IMR-90 (cell line): ENCODE results near the gene USP25. TPM values are rescaled to one million over a fixed set of nuclear protein-coding genes. Genes with fewer than 3 reads are reported as not detected.

Source experiments
- ATAC-seq: fragments of 200-7000 bp; cut with Tn5 transposase; 2 replicates; pipeline ENCODE4 v1.9.1; 2020; ENCODE audit warnings: low read depth, mild to moderate bottlenecking, moderate library complexity
- BruUV-seq: library from RNA; stranded (reverse); fragments of 400-500 nt; replicated peaks from 2 replicates; lab custom pipeline; 2021; lab: Mats Ljungman, UMichigan
- CTCF ChIA-PET: fragments of 300-600 bp; formaldehyde crosslinking; extraction: SDS; loops from one replicate; lab custom pipeline; 2021; ENCODE audit warnings: antibody characterized with exemption; lab: Yijun Ruan, JAX
- POLR2A ChIA-PET: fragments of 300-600 bp; sonication (Branson Sonifier 250); formaldehyde crosslinking; loops from one replicate; lab custom pipeline; 2022; ENCODE audit warnings: antibody characterized with exemption; ENCODE audit not compliant: unreplicated experiment; lab: Charles Lee
- DNase-seq: peaks from one replicate; pipeline ENCODE4 v3.0.0; 2013
- H2AFZ ChIP-seq: replicated peaks from 2 replicates; pipeline ENCODE3; 2013; ENCODE audit warnings: low read length, mild to moderate bottlenecking; ENCODE audit not compliant: poor library complexity
- H2AK5ac ChIP-seq: 2 replicates; pipeline ENCODE4 v1.6.1; 2013; ENCODE audit warnings: low read depth, low read length, inconsistent platforms
- H2AK9ac ChIP-seq: replicated peaks from 2 replicates; pipeline ENCODE3; 2013; ENCODE audit warnings: mild to moderate bottlenecking, low read depth, low read length, moderate library complexity; ENCODE audit not compliant: poor library complexity
- H2BK120ac ChIP-seq: 2 replicates; pipeline ENCODE4 v1.6.1; 2013; ENCODE audit warnings: low read depth, low read length, inconsistent platforms
- H2BK15ac ChIP-seq: 3 replicates; pipeline ENCODE4 v1.6.1; 2013; ENCODE audit warnings: low read depth, low read length, inconsistent platforms
- H2BK20ac ChIP-seq: 2 replicates; pipeline ENCODE4 v1.6.1; 2013; ENCODE audit warnings: low read depth, mild to moderate bottlenecking, inconsistent platforms, low read length, moderate library complexity
- H2BK5ac ChIP-seq: 2 replicates; pipeline ENCODE4 v1.6.1; 2013; ENCODE audit warnings: mild to moderate bottlenecking, low read depth, low read length, inconsistent platforms; ENCODE audit not compliant: poor library complexity, severe bottlenecking
- H3K14ac ChIP-seq: replicated peaks from 2 replicates; pipeline ENCODE4 v1.6.1; 2013; ENCODE audit warnings: low read depth, low read length, inconsistent platforms
- H3K18ac ChIP-seq: 2 replicates; pipeline ENCODE4 v1.6.1; 2013; ENCODE audit warnings: low read depth, low read length, control low read depth
- H3K23ac ChIP-seq: 2 replicates; pipeline ENCODE4 v1.6.1; 2013; ENCODE audit warnings: low read depth, low read length, inconsistent platforms
- H3K27ac ChIP-seq: 2 replicates; pipeline ENCODE4 v1.5.1; 2013; ENCODE audit warnings: mild to moderate bottlenecking, control low read depth, low read length; ENCODE audit not compliant: insufficient read depth
- H3K27me3 ChIP-seq: 2 replicates; pipeline ENCODE4 v1.6.1; 2013; ENCODE audit warnings: low read length; ENCODE audit not compliant: control insufficient read depth, insufficient read depth
- H3K36me3 ChIP-seq: 2 replicates; pipeline ENCODE4 v1.6.1; 2013; ENCODE audit warnings: low read length, mixed read lengths; ENCODE audit not compliant: control insufficient read depth, insufficient read depth
- H3K4ac ChIP-seq: 2 replicates; pipeline ENCODE4 v1.6.1; 2013; ENCODE audit warnings: low read depth, low read length, inconsistent platforms
- H3K4me1 ChIP-seq: 2 replicates; pipeline ENCODE4 v1.6.1; 2013; ENCODE audit warnings: low read length, mixed read lengths; ENCODE audit not compliant: control insufficient read depth, insufficient read depth
- H3K4me2 ChIP-seq: 2 replicates; pipeline ENCODE4 v1.6.1; 2013; ENCODE audit warnings: low read depth, mild to moderate bottlenecking, control low read depth, low read length, moderate library complexity
- H3K4me3 ChIP-seq: 2 replicates; pipeline ENCODE4 v1.5.1; 2013; ENCODE audit warnings: low read depth, mild to moderate bottlenecking, control low read depth, low read length, moderate library complexity; ENCODE audit not compliant: insufficient read depth
- H3K56ac ChIP-seq: 2 replicates; pipeline ENCODE4 v1.6.1; 2013; ENCODE audit warnings: low read length, inconsistent platforms; ENCODE audit not compliant: insufficient read depth; ENCODE audit errors: extremely low read depth
- H3K79me1 ChIP-seq, 2 experiments: 2 replicates each; pipeline ENCODE4 v1.6.1; 2013; ENCODE audit warnings: low read length in 2 of 2, inconsistent platforms in 1 of 2, low read depth in 1 of 2
- H3K9ac ChIP-seq: 2 replicates; pipeline ENCODE4 v1.6.1; 2013; ENCODE audit warnings: low read depth, low read length, control low read depth
- H3K9me1 ChIP-seq: 2 replicates; pipeline ENCODE4 v1.6.1; 2013; ENCODE audit warnings: low read length, inconsistent platforms; ENCODE audit not compliant: insufficient read depth
- H3K9me3 ChIP-seq: 2 replicates; pipeline ENCODE4 v1.6.1; 2013; ENCODE audit warnings: low read length; ENCODE audit not compliant: control insufficient read depth, insufficient read depth
- H4K20me1 ChIP-seq: 2 replicates; pipeline ENCODE4 v1.6.1; 2013; ENCODE audit warnings: low read length, inconsistent platforms; ENCODE audit not compliant: insufficient read depth
- H4K5ac ChIP-seq: 2 replicates; pipeline ENCODE4 v1.6.1; 2013; ENCODE audit warnings: mild to moderate bottlenecking, low read depth, low read length, control low read depth
- H4K8ac ChIP-seq, 2 experiments: 2 replicates each; pipeline ENCODE4 v1.6.1; 2013; ENCODE audit warnings: low read depth in 2 of 2, low read length in 2 of 2, control low read depth in 1 of 2, inconsistent platforms in 1 of 2
- H4K91ac ChIP-seq: 2 replicates; pipeline ENCODE4 v1.6.1; 2013; ENCODE audit warnings: low read depth, low read length, inconsistent platforms; ENCODE audit not compliant: insufficient read depth
- CHD1 ChIP-seq: IDR thresholded peaks from 2 replicates; pipeline ENCODE4 v1.6.1; 2012; ENCODE audit warnings: low read depth, low read length, improper control_type of control experiment
- ELK1 ChIP-seq: fragments of 150-350 bp; IDR thresholded peaks from 2 replicates; pipeline ENCODE4 v1.6.1; 2016; ENCODE audit warnings: low read depth, mild to moderate bottlenecking, low read length, moderate library complexity, borderline replicate concordance
- MAFK ChIP-seq: IDR thresholded peaks from 2 replicates; pipeline ENCODE4 v1.6.1; 2012; ENCODE audit warnings: low read depth, low read length, improper control_type of control experiment
- MAZ ChIP-seq: IDR thresholded peaks from 2 replicates; pipeline ENCODE4 v1.6.1; 2012; ENCODE audit warnings: low read depth, mild to moderate bottlenecking, low read length, improper control_type of control experiment, moderate library complexity, borderline replicate concordance
- MXI1 ChIP-seq: IDR thresholded peaks from 2 replicates; pipeline ENCODE4 v1.6.1; 2012; ENCODE audit warnings: low read depth, mild to moderate bottlenecking, low read length, moderate library complexity, borderline replicate concordance
- NFE2L2 ChIP-seq: fragments of 150-350 bp; IDR thresholded peaks from 2 replicates; pipeline ENCODE4 v1.6.1; 2016; ENCODE audit warnings: low read depth, mild to moderate bottlenecking, low read length
- RAD21 ChIP-seq: IDR thresholded peaks from 2 replicates; pipeline ENCODE4 v1.6.1; 2012; ENCODE audit warnings: low read length, improper control_type of control experiment
- RFX5 ChIP-seq: IDR thresholded peaks from 2 replicates; pipeline ENCODE4 v1.8.0; 2012; ENCODE audit warnings: low read depth, mild to moderate bottlenecking, low read length, moderate library complexity
- SMC3 ChIP-seq: fragments of 150-350 bp; IDR thresholded peaks from 2 replicates; pipeline ENCODE4 v1.6.1; 2016; ENCODE audit warnings: low read depth, mild to moderate bottlenecking, antibody characterized with exemption, low read length, moderate library complexity
- USF2 ChIP-seq: fragments of 150-350 bp; IDR thresholded peaks from 2 replicates; pipeline ENCODE4 v1.6.1; 2017; ENCODE audit warnings: mild to moderate bottlenecking, antibody characterized with exemption, low read length, low read depth
- WGBS, 2 experiments: methylation state at CpG; one replicate each; pipeline versions ENCODE4 v1.1.5 to v1.1.7; 2013; ENCODE audit warnings: missing lambda C conversion rate in 2 of 2; ENCODE audit not compliant: insufficient read length in 1 of 2; ENCODE audit errors: extremely low coverage in 2 of 2; 5-methylcytosine and 5-hydroxymethylcytosine counted together
- dilution Hi-C: fragments of 300-500 bp; cut with HindIII; formaldehyde crosslinking; loops from one replicate; pipeline ENCODE4 v1.14.3; 2018; ENCODE audit warnings: low sequenced_read_pairs; ENCODE audit not compliant: unreplicated experiment
- in situ Hi-C: fragments of 300-500 bp; cut with MboI; formaldehyde crosslinking; loops from 3 replicates; pipeline ENCODE4 v1.14.3; 2019; ENCODE audit warnings: low sequenced_read_pairs, inconsistent platforms, mixed read lengths
- intact Hi-C: fragments of 100-400 bp; cut with micrococcal nuclease; formaldehyde crosslinking; loops from 2 replicates; pipeline ENCODE4 v1.10.0; 2022
- polyA plus RNA-seq, 3 experiments: library from polyadenylated mRNA; depleted of rRNA; stranded (reverse); fragments of >200 nt; gene quantifications; 2 replicates each; pipeline ENCODE4 v1.2.3, GENCODE V29; 2012; ENCODE audit warnings: low replicate concordance in 1 of 3
- total RNA-seq: library from RNA; depleted of rRNA; stranded (reverse); fragments of >200 nt; gene quantifications from 2 replicates; pipeline ENCODE4 v1.2.3, GENCODE V29; 2012

Gene USP25
- total and polyA plus RNA-seq, 2 of the 4 experiments (the other 2 are of a cell fraction): 9.3 to 23.3 TPM

- Histone ChIP-seq H3K36me3 (0 out of 2 replicates have a peak, but pooled peaks cover 2% of the 10 kb centered on the region), H3K9me3 (no peaks in the 10 kb centered on the region), H4K91ac (peak overlapping the region; percentile 2; the same call in 1 of the 2 replicates), H3K4me1 (peaks cover 2% of the 10 kb centered on the region), H4K8ac (no peak overlapping the region), H3K56ac (no peak overlapping the region), H3K9me1 (no peaks in the 10 kb centered on the region; the same call in 1 of the 2 replicates), H4K20me1 (no peaks in the 10 kb centered on the region), H3K27me3 (no peaks in the 10 kb centered on the region), H2BK20ac (no peak overlapping the region), H3K14ac (no peak overlapping the region), H3K18ac (no peak overlapping the region; the same call in 1 of the 2 replicates), H3K4me2 (no peak overlapping the region), H3K79me1 (peaks cover 2 to 7% of the 10 kb centered on the region in 2 experiments; a peak in 3 of 4 replicates), H3K4me3 (no peak overlapping the region), H2AFZ (no peak overlapping the region), H3K9ac (no peak overlapping the region), H2BK120ac (no peak overlapping the region), H3K4ac (no peak overlapping the region), H4K5ac (no peak overlapping the region), H2BK5ac (no peak overlapping the region), H3K27ac (no peak overlapping the region), H2BK15ac (no peak overlapping the region), H2AK9ac (no peak overlapping the region), H2AK5ac (no peak overlapping the region), H3K23ac (0 out of 2 replicates have a peak overlapping the region, but pooled peaks have one; percentile 16)
- intact Hi-C loops: loop anchor here (5.0 kb wide), 1 partner anchor 110 kb away; no protein-coding TSS in a partner anchor
- POLR2A ChIA-PET: interaction anchor here (0.5 kb wide), 1 partner anchor 315 kb away, joined by 4 read pairs; no protein-coding TSS in a partner anchor
- no peak for TF ChIP-seq MAZ
- TF ChIP-seq CHD1: no peak
- TF ChIP-seq USF2: no peak
- TF ChIP-seq RAD21: no peak
- TF ChIP-seq MXI1: no peak
- TF ChIP-seq MAFK: no peak
- no peak for TF ChIP-seq SMC3
- no peak for TF ChIP-seq RFX5
- no peak for TF ChIP-seq NFE2L2
- no peak for TF ChIP-seq ELK1
- DNase-seq: peak; percentile 75
- dilution Hi-C loops: no loop called here
- CTCF ChIA-PET: interaction anchor here (0.7 to 1.5 kb wide), 2 partner anchors 10 to 1021 kb away, joined by 3 read pairs; no protein-coding TSS in a partner anchor
- in situ Hi-C loops: no loop called here
- no TSS peak for BruUV-seq
- WGBS, 2 experiments: no CpG with 5 or more reads among the region's 3 CpGs
- ATAC-seq: peak; percentile 60
These were observed 112.2 kb downstream of the USP25 start for GRCh38 chr21:15841856-15842564.
